ENCODE measurements around the gene CCR1.

Gene CCR1

GRCh38 chr3:46231323-46231722, 23.2 kb upstream of the CCR1 start:
- no peak for TF ChIP-seq CTCF (IDR thresholded peaks at IDR 0.05)
- no peak overlapping the region for H3K27ac Mint-ChIP-seq
- DNase-seq: no peak
- no peaks in the 10 kb centered on the region for H3K4me1 Mint-ChIP-seq
- no peaks in the 10 kb centered on the region for H3K36me3 Mint-ChIP-seq (ENCODE audit: low read depth)
- peaks cover 4% of the 10 kb centered on the region for H3K9me3 Mint-ChIP-seq
- H3K27me3 Mint-ChIP-seq (ENCODE audit: low read depth, poor library complexity): peaks cover 10% of the 10 kb centered on the region
- no peak overlapping the region for H3K4me3 Mint-ChIP-seq

GRCh38 chr3:46228260-46229242, 20.4 kb upstream of the CCR1 start:
- Mint-ChIP-seq H3K4me3 (no peak overlapping the region), H3K9me3 (peaks cover 5% of the 10 kb centered on the region), H3K4me1 (no peaks in the 10 kb centered on the region), H3K27ac (no peak overlapping the region), H3K36me3 (ENCODE audit: low read depth) (no peaks in the 10 kb centered on the region), H3K27me3 (ENCODE audit: low read depth, poor library complexity) (peaks cover 10% of the 10 kb centered on the region)
- TF ChIP-seq CTCF (IDR thresholded peaks at IDR 0.05): no peak
- no peak for DNase-seq

- H3K4me3 Mint-ChIP-seq: no peak overlapping the region
- H3K27me3 Mint-ChIP-seq (ENCODE audit: low read depth, poor library complexity): peaks cover 7% of the 10 kb centered on the region
- no peak for DNase-seq
- H3K36me3 Mint-ChIP-seq (ENCODE audit: low read depth): no peaks in the 10 kb centered on the region
- no peak for TF ChIP-seq CTCF (IDR thresholded peaks at IDR 0.05)
- H3K4me1 Mint-ChIP-seq: no peaks in the 10 kb centered on the region
- no peak overlapping the region for H3K27ac Mint-ChIP-seq
- peaks cover 29% of the 10 kb centered on the region for H3K9me3 Mint-ChIP-seq
These were observed 14.5 kb upstream of the CCR1 start for GRCh38 chr3:46222435-46223161.

GRCh38 chr3:46221938-46222337, 13.8 kb upstream of the CCR1 start:
- no peak for DNase-seq
- no peak for TF ChIP-seq CTCF (IDR thresholded peaks at IDR 0.05)
- Mint-ChIP-seq H3K27ac (no peak overlapping the region), H3K9me3 (peaks cover 31% of the 10 kb centered on the region), H3K4me1 (no peaks in the 10 kb centered on the region), H3K27me3 (ENCODE audit: low read depth, poor library complexity) (peaks cover 7% of the 10 kb centered on the region), H3K4me3 (no peak overlapping the region), H3K36me3 (ENCODE audit: low read depth) (no peaks in the 10 kb centered on the region)

- no peaks in the 10 kb centered on the region for H3K36me3 Mint-ChIP-seq (ENCODE audit: low read depth)
- no peak for TF ChIP-seq CTCF (IDR thresholded peaks at IDR 0.05)
- peaks cover 7% of the 10 kb centered on the region for H3K27me3 Mint-ChIP-seq (ENCODE audit: low read depth, poor library complexity)
- DNase-seq: no peak
- no peaks in the 10 kb centered on the region for H3K4me1 Mint-ChIP-seq
- peaks cover 29% of the 10 kb centered on the region for H3K9me3 Mint-ChIP-seq
- no peak overlapping the region for H3K27ac Mint-ChIP-seq
- H3K4me3 Mint-ChIP-seq: no peak overlapping the region
These were observed 13.3 kb upstream of the CCR1 start for GRCh38 chr3:46221391-46221790.

Data from nephron progenitor cell (in vitro differentiated cells).